Measurements from ENCODE around the gene SCD. TPM values are rescaled to one million over a fixed set of nuclear protein-coding genes. Genes with fewer than 3 reads are reported as not detected.

The SCD gene
- total and polyA plus RNA-seq, 2 of the 13 experiments (the other 11 are each of a cell fraction or from before 2014, with no cell fraction given) = 492 to 512 TPM

DNA sequence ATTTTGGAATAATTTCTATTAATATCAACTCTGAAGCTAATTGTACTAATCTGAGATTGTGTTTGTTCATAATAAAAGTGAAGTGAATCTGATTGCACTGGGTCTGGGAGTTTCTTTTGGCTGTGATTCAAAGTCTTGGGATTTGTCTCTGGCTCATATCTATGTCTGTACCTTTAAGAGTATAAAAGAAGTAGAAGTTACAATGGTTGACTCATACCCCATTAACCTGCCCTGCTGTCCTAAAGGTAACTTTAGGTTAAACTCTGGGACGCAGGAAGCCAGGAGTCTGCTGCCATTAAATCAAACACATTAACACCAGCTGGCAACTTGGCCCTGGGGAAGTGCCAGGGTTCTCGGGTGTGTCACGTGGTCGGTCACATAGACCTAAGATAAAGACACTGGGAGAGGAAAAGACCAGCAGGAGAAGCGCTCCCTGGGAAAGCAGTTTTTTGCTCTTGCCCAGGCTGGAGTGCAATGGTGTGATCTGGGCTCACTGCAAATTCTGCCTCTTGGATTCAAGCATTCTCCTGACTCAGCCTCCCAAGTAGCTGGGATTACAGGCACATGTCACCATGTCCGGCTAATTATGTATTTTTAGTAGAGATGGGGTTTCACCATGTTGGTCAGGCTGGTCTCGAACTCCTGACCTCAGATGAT lies 17.8 kb downstream of the SCD start (continued):
- TF ChIP-seq RXRB (CRISPR knock-in tag; IDR thresholded peaks at IDR 0.05; ENCODE audit: borderline replicate concordance) (peak; percentile 77), RXRA (CRISPR knock-in tag; IDR thresholded peaks at IDR 0.05) (peak; percentile 72; the same call in 1 of the 2 replicates), FOXA1 (IDR thresholded peaks at IDR 0.05) (no peak), FOXA1 (CRISPR knock-in tag; IDR thresholded peaks at IDR 0.05) (0 out of 2 replicates have a peak, but pooled peaks have one; percentile 8), SAP130 (CRISPR knock-in tag; IDR thresholded peaks at IDR 0.05; ENCODE audit: low read depth) (peak; percentile 48), ZBTB20 (CRISPR knock-in tag; IDR thresholded peaks at IDR 0.05; ENCODE audit: borderline replicate concordance, low read depth) (0 out of 2 replicates have a peak, but pooled peaks have one; percentile 30), ZFX (CRISPR knock-in tag; IDR thresholded peaks at IDR 0.05; ENCODE audit: low read depth) (no peak), ATF7-NPFF (CRISPR knock-in tag; IDR thresholded peaks at IDR 0.05; ENCODE audit: low read depth) (no peak), CHD2 (IDR thresholded peaks at IDR 0.05; ENCODE audit: low read depth, low read length) (no peak), ERF (CRISPR knock-in tag; IDR thresholded peaks at IDR 0.05) (no peak), MXI1 (IDR thresholded peaks at IDR 0.05; ENCODE audit: borderline replicate concordance, low read depth, low read length) (0 out of 3 replicates have a peak, but pooled peaks have one; percentile 17), ZBTB44 (CRISPR knock-in tag; IDR thresholded peaks at IDR 0.05) (no peak), EZH2 (conservative IDR thresholded peaks at IDR 0.05; ENCODE audit: low read depth, low read length) (no peak), ZNF766 (CRISPR knock-in tag; IDR thresholded peaks at IDR 0.05; ENCODE audit: borderline replicate concordance) (no peak), ZC3H4 (CRISPR knock-in tag; IDR thresholded peaks at IDR 0.05; ENCODE audit: borderline replicate concordance) (no peak), POLR2G (IDR thresholded peaks at IDR 0.05; ENCODE audit: low read depth, low read length) (peak; percentile 79), STAT5B (CRISPR knock-in tag; IDR thresholded peaks at IDR 0.05) (no peak), PPARG (CRISPR knock-in tag; conservative IDR thresholded peaks at IDR 0.05) (0 out of 2 replicates have a peak, but pooled peaks have one; percentile 28), ZNF3 (CRISPR knock-in tag; IDR thresholded peaks at IDR 0.05) (no peak), HOXD1 (CRISPR knock-in tag; IDR thresholded peaks at IDR 0.05) (no peak)
- TF ChIP-seq, protein P1, sequence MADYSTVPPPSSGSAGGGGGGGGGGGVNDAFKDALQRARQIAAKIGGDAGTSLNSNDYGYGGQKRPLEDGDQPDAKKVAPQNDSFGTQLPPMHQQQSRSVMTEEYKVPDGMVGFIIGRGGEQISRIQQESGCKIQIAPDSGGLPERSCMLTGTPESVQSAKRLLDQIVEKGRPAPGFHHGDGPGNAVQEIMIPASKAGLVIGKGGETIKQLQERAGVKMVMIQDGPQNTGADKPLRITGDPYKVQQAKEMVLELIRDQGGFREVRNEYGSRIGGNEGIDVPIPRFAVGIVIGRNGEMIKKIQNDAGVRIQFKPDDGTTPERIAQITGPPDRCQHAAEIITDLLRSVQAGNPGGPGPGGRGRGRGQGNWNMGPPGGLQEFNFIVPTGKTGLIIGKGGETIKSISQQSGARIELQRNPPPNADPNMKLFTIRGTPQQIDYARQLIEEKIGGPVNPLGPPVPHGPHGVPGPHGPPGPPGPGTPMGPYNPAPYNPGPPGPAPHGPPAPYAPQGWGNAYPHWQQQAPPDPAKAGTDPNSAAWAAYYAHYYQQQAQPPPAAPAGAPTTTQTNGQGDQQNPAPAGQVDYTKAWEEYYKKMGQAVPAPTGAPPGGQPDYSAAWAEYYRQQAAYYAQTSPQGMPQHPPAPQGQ (CRISPR knock-in tag; IDR thresholded peaks at IDR 0.05; ENCODE audit: borderline replicate concordance) = no peak
- TF ChIP-seq, protein P2, sequence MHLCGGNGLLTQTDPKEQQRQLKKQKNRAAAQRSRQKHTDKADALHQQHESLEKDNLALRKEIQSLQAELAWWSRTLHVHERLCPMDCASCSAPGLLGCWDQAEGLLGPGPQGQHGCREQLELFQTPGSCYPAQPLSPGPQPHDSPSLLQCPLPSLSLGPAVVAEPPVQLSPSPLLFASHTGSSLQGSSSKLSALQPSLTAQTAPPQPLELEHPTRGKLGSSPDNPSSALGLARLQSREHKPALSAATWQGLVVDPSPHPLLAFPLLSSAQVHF (CRISPR knock-in tag; IDR thresholded peaks at IDR 0.05) = no peak
- TF ChIP-seq, protein P3, sequence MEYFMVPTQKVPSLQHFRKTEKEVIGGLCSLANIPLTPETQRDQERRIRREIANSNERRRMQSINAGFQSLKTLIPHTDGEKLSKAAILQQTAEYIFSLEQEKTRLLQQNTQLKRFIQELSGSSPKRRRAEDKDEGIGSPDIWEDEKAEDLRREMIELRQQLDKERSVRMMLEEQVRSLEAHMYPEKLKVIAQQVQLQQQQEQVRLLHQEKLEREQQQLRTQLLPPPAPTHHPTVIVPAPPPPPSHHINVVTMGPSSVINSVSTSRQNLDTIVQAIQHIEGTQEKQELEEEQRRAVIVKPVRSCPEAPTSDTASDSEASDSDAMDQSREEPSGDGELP (IDR thresholded peaks at IDR 0.05; ENCODE audit: borderline replicate concordance, low read depth) = peak; percentile 76; the same call in 1 of the 2 replicates
- TF ChIP-seq, protein P4, sequence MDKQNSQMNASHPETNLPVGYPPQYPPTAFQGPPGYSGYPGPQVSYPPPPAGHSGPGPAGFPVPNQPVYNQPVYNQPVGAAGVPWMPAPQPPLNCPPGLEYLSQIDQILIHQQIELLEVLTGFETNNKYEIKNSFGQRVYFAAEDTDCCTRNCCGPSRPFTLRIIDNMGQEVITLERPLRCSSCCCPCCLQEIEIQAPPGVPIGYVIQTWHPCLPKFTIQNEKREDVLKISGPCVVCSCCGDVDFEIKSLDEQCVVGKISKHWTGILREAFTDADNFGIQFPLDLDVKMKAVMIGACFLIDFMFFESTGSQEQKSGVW (CRISPR knock-in tag; IDR thresholded peaks at IDR 0.05; ENCODE audit: borderline replicate concordance) = no peak
